ENCODE measurements around the gene MTHFD1L. TPM values are rescaled to one million over a fixed set of nuclear protein-coding genes. Genes with fewer than 3 reads are reported as not detected.

The MTHFD1L gene
- polyA plus RNA-seq, 2 of the 4 experiments (the other 2 are of a cell fraction): 27.2 to 63.2 TPM

DNA sequence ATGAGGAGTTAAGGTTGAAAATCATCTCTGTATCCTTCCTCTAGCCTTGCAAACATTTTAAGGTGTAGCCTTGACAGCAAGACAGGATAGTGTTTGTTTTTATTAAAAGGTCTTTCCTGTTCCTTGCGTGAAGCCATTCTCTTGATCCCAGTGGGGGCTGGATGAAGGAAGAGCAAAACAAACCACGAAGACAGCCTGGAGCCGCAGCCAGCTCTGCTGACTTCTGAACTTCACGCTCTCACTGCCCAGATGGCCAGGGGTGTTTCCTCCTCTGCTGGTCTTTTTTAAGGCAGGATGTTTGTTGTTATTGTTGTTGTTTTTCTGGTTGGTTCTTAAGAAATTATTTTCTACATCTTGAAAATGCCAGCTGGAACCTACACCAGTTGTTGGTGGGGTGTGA lies 156.4 kb downstream of the MTHFD1L start:
- CTCF ChIA-PET: interaction anchor here (1.2 to 19.6 kb wide), 2 partner anchors 8 to 303 kb away, joined by 5 to 192 read pairs; no protein-coding TSS in a partner anchor
- FAIRE-seq (no peak), ATAC-seq (no peak), DNase-seq (ENCODE audit: low read depth in 1 of 2, low spot score in 1 of 2) (no peak)
- POLR2A ChIA-PET: no interaction called here
- 59% methylated on average over 4 of the region's 4 CpGs for WGBS (ENCODE audit: missing lambda C conversion rate)
- no peak overlapping the region for H3K4me3 ChIP-seq
- TF ChIP-seq, protein P1, sequence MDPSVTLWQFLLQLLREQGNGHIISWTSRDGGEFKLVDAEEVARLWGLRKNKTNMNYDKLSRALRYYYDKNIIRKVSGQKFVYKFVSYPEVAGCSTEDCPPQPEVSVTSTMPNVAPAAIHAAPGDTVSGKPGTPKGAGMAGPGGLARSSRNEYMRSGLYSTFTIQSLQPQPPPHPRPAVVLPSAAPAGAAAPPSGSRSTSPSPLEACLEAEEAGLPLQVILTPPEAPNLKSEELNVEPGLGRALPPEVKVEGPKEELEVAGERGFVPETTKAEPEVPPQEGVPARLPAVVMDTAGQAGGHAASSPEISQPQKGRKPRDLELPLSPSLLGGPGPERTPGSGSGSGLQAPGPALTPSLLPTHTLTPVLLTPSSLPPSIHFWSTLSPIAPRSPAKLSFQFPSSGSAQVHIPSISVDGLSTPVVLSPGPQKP (IDR thresholded peaks at IDR 0.05; ENCODE audit: low read depth, low read length): no peak
- TF ChIP-seq ZFP36 (IDR thresholded peaks at IDR 0.05; ENCODE audit: borderline replicate concordance, partially characterized antibody): no peak
- no peak for TF ChIP-seq NR3C1 (IDR thresholded peaks at IDR 0.05)
- no peak for TF ChIP-seq GATA3 (IDR thresholded peaks at IDR 0.05; ENCODE audit: borderline replicate concordance)
- no peak for TF ChIP-seq E2F6 (IDR thresholded peaks at IDR 0.05; ENCODE audit: borderline replicate concordance, low read depth)
- TF ChIP-seq JUNB (IDR thresholded peaks at IDR 0.05): no peak
- TF ChIP-seq FOXS1 (CRISPR knock-in tag; IDR thresholded peaks at IDR 0.05): no peak
- no peak for TF ChIP-seq TP53 (CRISPR knock-in tag; IDR thresholded peaks at IDR 0.05)
- TF ChIP-seq, protein P2, sequence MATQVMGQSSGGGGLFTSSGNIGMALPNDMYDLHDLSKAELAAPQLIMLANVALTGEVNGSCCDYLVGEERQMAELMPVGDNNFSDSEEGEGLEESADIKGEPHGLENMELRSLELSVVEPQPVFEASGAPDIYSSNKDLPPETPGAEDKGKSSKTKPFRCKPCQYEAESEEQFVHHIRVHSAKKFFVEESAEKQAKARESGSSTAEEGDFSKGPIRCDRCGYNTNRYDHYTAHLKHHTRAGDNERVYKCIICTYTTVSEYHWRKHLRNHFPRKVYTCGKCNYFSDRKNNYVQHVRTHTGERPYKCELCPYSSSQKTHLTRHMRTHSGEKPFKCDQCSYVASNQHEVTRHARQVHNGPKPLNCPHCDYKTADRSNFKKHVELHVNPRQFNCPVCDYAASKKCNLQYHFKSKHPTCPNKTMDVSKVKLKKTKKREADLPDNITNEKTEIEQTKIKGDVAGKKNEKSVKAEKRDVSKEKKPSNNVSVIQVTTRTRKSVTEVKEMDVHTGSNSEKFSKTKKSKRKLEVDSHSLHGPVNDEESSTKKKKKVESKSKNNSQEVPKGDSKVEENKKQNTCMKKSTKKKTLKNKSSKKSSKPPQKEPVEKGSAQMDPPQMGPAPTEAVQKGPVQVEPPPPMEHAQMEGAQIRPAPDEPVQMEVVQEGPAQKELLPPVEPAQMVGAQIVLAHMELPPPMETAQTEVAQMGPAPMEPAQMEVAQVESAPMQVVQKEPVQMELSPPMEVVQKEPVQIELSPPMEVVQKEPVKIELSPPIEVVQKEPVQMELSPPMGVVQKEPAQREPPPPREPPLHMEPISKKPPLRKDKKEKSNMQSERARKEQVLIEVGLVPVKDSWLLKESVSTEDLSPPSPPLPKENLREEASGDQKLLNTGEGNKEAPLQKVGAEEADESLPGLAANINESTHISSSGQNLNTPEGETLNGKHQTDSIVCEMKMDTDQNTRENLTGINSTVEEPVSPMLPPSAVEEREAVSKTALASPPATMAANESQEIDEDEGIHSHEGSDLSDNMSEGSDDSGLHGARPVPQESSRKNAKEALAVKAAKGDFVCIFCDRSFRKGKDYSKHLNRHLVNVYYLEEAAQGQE (IDR thresholded peaks at IDR 0.05): no peak
- TF ChIP-seq, protein P3, sequence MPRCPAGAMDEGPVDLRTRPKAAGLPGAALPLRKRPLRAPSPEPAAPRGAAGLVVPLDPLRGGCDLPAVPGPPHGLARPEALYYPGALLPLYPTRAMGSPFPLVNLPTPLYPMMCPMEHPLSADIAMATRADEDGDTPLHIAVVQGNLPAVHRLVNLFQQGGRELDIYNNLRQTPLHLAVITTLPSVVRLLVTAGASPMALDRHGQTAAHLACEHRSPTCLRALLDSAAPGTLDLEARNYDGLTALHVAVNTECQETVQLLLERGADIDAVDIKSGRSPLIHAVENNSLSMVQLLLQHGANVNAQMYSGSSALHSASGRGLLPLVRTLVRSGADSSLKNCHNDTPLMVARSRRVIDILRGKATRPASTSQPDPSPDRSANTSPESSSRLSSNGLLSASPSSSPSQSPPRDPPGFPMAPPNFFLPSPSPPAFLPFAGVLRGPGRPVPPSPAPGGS (IDR thresholded peaks at IDR 0.05): no peak
- TF ChIP-seq, protein P4, sequence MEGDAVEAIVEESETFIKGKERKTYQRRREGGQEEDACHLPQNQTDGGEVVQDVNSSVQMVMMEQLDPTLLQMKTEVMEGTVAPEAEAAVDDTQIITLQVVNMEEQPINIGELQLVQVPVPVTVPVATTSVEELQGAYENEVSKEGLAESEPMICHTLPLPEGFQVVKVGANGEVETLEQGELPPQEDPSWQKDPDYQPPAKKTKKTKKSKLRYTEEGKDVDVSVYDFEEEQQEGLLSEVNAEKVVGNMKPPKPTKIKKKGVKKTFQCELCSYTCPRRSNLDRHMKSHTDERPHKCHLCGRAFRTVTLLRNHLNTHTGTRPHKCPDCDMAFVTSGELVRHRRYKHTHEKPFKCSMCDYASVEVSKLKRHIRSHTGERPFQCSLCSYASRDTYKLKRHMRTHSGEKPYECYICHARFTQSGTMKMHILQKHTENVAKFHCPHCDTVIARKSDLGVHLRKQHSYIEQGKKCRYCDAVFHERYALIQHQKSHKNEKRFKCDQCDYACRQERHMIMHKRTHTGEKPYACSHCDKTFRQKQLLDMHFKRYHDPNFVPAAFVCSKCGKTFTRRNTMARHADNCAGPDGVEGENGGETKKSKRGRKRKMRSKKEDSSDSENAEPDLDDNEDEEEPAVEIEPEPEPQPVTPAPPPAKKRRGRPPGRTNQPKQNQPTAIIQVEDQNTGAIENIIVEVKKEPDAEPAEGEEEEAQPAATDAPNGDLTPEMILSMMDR (IDR thresholded peaks at IDR 0.05): no peak
- no peak for TF ChIP-seq HOXB13 (CRISPR knock-in tag; IDR thresholded peaks at IDR 0.05; ENCODE audit: low read depth)
- TF ChIP-seq, protein P5, sequence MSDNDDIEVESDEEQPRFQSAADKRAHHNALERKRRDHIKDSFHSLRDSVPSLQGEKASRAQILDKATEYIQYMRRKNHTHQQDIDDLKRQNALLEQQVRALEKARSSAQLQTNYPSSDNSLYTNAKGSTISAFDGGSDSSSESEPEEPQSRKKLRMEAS (IDR thresholded peaks at IDR 0.05): no peak
- TF ChIP-seq EHF (CRISPR knock-in tag; IDR thresholded peaks at IDR 0.05): no peak
- no peak for TF ChIP-seq NPAS2 (CRISPR knock-in tag; IDR thresholded peaks at IDR 0.05; ENCODE audit: borderline replicate concordance)
- TF ChIP-seq EP300 (IDR thresholded peaks at IDR 0.05): no peak
- no peak for TF ChIP-seq ESRRA (IDR thresholded peaks at IDR 0.05; ENCODE audit: borderline replicate concordance, low read length)
- TF ChIP-seq POLR2AphosphoS2 (conservative IDR thresholded peaks at IDR 0.05; ENCODE audit: low read length): no peak
- H3K4me2 ChIP-seq: peak overlapping the region; percentile 29; the same call in 2 of the 3 replicates
- H3K4me1 ChIP-seq: peaks cover 44% of the 10 kb centered on the region
- no peaks in the 10 kb centered on the region for H3K9me3 ChIP-seq
- peak overlapping the region; percentile 5 to 52; a peak in 4 of 6 replicates for H3K27ac ChIP-seq
